ENCODE results near the gene MCTP2. TPM values are rescaled to one million over a fixed set of nuclear protein-coding genes. Genes with fewer than 3 reads are reported as not detected.

Gene MCTP2
- total and polyA plus RNA-seq, 2 of the 13 experiments (the other 11 are each of a cell fraction or from before 2014, with no cell fraction given), result 5.1 to 8.6 TPM

- no peak for TF ChIP-seq SRF (IDR thresholded peaks at IDR 0.05; ENCODE audit: low read depth, low read length)
- no peak for ATAC-seq
Measured at GRCh38 chr15:94270570-94270969, 39.2 kb downstream of the MCTP2 start.

GRCh38 chr15:94272251-94272898 lies 41.0 kb downstream of the MCTP2 start:
- Histone ChIP-seq H3K27me3 (ENCODE audit: control insufficient read depth in 1 of 2, insufficient read depth in 2 of 2, low read length in 2 of 2) (no peaks in the 10 kb centered on the region), H3K9ac (ENCODE audit: insufficient read depth, low read depth, low read length) (no peak overlapping the region), H3K4me3 (replicated peaks in 1 of 3; ENCODE audit: insufficient read depth in 1 of 3, low read depth in 2 of 3, low read length in 3 of 3) (no peak overlapping the region), H3K4me1 (ENCODE audit: insufficient read depth, low read length) (no peaks in the 10 kb centered on the region), H4K20me1 (ENCODE audit: insufficient read depth, low read length) (no peaks in the 10 kb centered on the region), H3K9me3 (ENCODE audit: low read length) (no peaks in the 10 kb centered on the region), H3K79me2 (ENCODE audit: insufficient read depth, low read length) (no peaks in the 10 kb centered on the region), H3K4me2 (ENCODE audit: low read depth, low read length) (no peak overlapping the region), H3K27ac (ENCODE audit: extremely low read length, insufficient read depth, low read length) (no peak overlapping the region), H2AFZ (ENCODE audit: low read length) (no peak overlapping the region), H3K36me3 (replicated peaks in 1 of 2; ENCODE audit: control insufficient read depth in 1 of 2, insufficient read depth in 2 of 2, low read length in 2 of 2) (no peaks in the 10 kb centered on the region)
- BruUV-seq (replicated peaks), result no TSS peak
- POLR2A ChIA-PET, result no interaction called here
- ATAC-seq, result no peak
- 46% methylated on average over 7 of the region's 7 CpGs for WGBS (ENCODE audit: low lambda C conversion rate)
- no peak for DNase-seq (ENCODE audit: low spot score)
- in situ Hi-C loops (cut with HindIII; ENCODE audit: extremely low pct_ligation_motif_present, low pct_unique_long_range_greater_than_20kb), result no loop called here
- CTCF ChIA-PET (ENCODE audit: low intra/inter-chr PET ratio, low total read pairs), result no interaction called here
- FAIRE-seq, result no peak
- intact Hi-C loops (cut with micrococcal nuclease; ENCODE audit: unreplicated experiment), result no loop called here
- TF ChIP-seq E2F2 (CRISPR knock-in tag; IDR thresholded peaks at IDR 0.05; ENCODE audit: borderline replicate concordance) (no peak), SNAPC4 (CRISPR knock-in tag; IDR thresholded peaks at IDR 0.05) (no peak), ZNF343 (CRISPR knock-in tag; IDR thresholded peaks at IDR 0.05) (no peak), BHLHE40 (IDR thresholded peaks at IDR 0.05; ENCODE audit: low read length) (no peak), ZNF816 (CRISPR knock-in tag; IDR thresholded peaks at IDR 0.05; ENCODE audit: borderline replicate concordance) (no peak), ZNF674 (CRISPR knock-in tag; IDR thresholded peaks at IDR 0.05; ENCODE audit: low read depth) (no peak), KLF6 (CRISPR knock-in tag; IDR thresholded peaks at IDR 0.05) (no peak), UBTF (CRISPR knock-in tag; IDR thresholded peaks at IDR 0.05) (no peak)

More at GRCh38 chr15:94270570-94270969, 39.2 kb downstream of the MCTP2 start:
- Histone ChIP-seq H3K36me3 (replicated peaks in 1 of 2; ENCODE audit: control insufficient read depth in 1 of 2, insufficient read depth in 2 of 2, low read length in 2 of 2) (no peaks in the 10 kb centered on the region), H3K9me3 (ENCODE audit: low read length) (no peaks in the 10 kb centered on the region), H3K9ac (ENCODE audit: insufficient read depth, low read depth, low read length) (no peak overlapping the region), H3K27ac (ENCODE audit: extremely low read length, insufficient read depth, low read length) (no peak overlapping the region), H3K4me1 (ENCODE audit: insufficient read depth, low read length) (peaks cover 11% of the 10 kb centered on the region), H2AFZ (ENCODE audit: low read length) (no peak overlapping the region), H4K20me1 (ENCODE audit: insufficient read depth, low read length) (no peaks in the 10 kb centered on the region), H3K79me2 (ENCODE audit: insufficient read depth, low read length) (no peaks in the 10 kb centered on the region), H3K4me3 (replicated peaks in 1 of 3; ENCODE audit: insufficient read depth in 1 of 3, low read depth in 2 of 3, low read length in 3 of 3) (no peak overlapping the region), H3K4me2 (ENCODE audit: low read depth, low read length) (no peak overlapping the region), H3K27me3 (ENCODE audit: control insufficient read depth in 1 of 2, insufficient read depth in 2 of 2, low read length in 2 of 2) (no peaks in the 10 kb centered on the region)
- DNase-seq (ENCODE audit: low spot score) (no peak), FAIRE-seq (no peak)
- ChIA-PET POLR2A (no interaction called here), CTCF (ENCODE audit: low intra/inter-chr PET ratio, low total read pairs) (no interaction called here)
- 43% methylated on average over 2 of the region's 2 CpGs for WGBS (ENCODE audit: low lambda C conversion rate)
- no TSS peak for BruUV-seq (replicated peaks)
- in situ Hi-C loops (cut with HindIII; ENCODE audit: extremely low pct_ligation_motif_present, low pct_unique_long_range_greater_than_20kb) (no loop called here), intact Hi-C loops (cut with micrococcal nuclease; ENCODE audit: unreplicated experiment) (no loop called here)

All from HepG2 (cell line).